ENCODE results near the gene POLD2.

POLD2 gene

GRCh38 chr7:44097064-44097932 lies 26.1 kb downstream of the POLD2 start:
- H3K4me3 ChIP-seq (ENCODE audit: low read length) = no peak overlapping the region
- TF ChIP-seq, protein P1, sequence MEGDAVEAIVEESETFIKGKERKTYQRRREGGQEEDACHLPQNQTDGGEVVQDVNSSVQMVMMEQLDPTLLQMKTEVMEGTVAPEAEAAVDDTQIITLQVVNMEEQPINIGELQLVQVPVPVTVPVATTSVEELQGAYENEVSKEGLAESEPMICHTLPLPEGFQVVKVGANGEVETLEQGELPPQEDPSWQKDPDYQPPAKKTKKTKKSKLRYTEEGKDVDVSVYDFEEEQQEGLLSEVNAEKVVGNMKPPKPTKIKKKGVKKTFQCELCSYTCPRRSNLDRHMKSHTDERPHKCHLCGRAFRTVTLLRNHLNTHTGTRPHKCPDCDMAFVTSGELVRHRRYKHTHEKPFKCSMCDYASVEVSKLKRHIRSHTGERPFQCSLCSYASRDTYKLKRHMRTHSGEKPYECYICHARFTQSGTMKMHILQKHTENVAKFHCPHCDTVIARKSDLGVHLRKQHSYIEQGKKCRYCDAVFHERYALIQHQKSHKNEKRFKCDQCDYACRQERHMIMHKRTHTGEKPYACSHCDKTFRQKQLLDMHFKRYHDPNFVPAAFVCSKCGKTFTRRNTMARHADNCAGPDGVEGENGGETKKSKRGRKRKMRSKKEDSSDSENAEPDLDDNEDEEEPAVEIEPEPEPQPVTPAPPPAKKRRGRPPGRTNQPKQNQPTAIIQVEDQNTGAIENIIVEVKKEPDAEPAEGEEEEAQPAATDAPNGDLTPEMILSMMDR (conservative IDR thresholded peaks at IDR 0.05; ENCODE audit: low read depth, low read length) = no peak
- no peak for DNase-seq (ENCODE audit: low read depth)

DNA sequence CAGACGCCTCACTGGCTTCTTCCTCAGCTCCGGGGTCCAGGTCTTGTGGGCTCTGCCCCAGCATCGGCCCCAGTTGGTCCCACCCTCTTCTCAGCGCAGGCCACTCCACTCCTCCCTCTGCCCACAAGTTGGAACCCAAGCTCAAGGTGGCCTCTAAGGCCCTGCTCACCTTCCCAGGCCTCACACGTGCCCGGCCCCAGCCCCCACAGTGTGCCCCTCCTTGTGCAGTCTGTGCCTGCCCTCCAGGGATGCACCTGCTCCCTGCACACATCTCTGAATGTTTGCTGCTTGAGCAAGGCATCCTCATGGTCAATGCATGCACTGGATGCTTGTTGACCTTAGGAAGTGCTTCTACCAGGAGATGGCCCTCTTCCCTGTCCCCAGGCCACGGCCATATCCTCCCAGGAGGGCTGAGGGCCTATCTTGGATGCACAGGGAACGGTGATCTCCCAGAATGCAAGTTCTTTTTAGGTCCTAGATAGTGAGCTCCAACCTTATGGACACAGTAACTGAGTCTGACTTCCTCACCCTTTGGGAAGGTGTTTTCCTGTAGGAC lies 26.9 kb downstream of the POLD2 start:
- DNase-seq (ENCODE audit: low read depth) = no peak
- no peak overlapping the region for H3K4me3 ChIP-seq (ENCODE audit: low read length)
- TF ChIP-seq, protein P1 (conservative IDR thresholded peaks at IDR 0.05; ENCODE audit: low read depth, low read length) = no peak

DNA sequence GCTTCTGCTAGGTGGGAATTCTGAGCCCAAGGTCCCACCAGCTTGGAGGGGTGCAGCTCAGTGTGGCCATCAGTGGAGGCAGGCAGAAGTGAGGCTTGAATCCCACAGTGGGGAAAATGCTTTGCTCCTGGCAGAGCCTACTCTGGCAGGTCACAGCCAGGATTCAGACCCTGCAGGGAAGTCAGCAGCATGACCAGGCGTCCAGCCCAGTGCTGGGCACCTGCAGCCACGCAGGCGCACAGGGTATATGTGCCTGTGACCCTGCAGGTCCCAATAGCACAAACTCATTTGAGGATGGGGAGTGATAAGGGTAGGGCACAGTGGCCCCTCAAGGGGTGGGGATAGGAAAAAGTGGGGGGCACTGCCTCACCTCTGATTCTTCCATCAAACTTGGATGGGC lies 27.6 kb downstream of the POLD2 start:
- H3K4me3 ChIP-seq (ENCODE audit: low read length) = no peak overlapping the region
- TF ChIP-seq, protein P1 (conservative IDR thresholded peaks at IDR 0.05; ENCODE audit: low read depth, low read length) = no peak
- no peak for DNase-seq (ENCODE audit: low read depth)

GRCh38 chr7:44094883-44095592 lies 28.3 kb downstream of the POLD2 start:
- DNase-seq (ENCODE audit: low read depth) = no peak

DNA sequence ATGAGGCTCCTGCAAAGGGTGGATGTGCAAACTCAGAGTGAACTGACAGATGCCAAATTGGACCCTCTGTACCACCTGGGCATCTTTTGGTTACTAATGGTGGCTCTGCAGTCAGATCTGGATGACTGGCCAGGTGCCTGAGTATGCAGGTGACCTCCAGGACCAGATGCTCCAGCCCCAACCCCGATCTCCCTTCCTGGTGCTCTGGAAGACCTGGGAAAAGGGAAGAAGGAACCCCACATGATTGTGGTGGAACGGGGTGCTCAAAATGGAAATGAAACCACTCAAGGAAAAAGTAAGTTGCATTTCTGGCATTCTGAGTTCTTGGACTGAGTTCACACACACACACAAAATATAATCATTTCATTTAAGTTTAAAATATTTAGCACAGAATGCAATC lies 29.0 kb downstream of the POLD2 start:
- TF ChIP-seq, protein P1 (conservative IDR thresholded peaks at IDR 0.05; ENCODE audit: low read depth, low read length) = no peak
- DNase-seq (ENCODE audit: low read depth) = no peak
- H3K4me3 ChIP-seq (ENCODE audit: low read length) = no peak overlapping the region

More at GRCh38 chr7:44094883-44095592, 28.3 kb downstream of the POLD2 start:
- TF ChIP-seq, protein P1 (conservative IDR thresholded peaks at IDR 0.05; ENCODE audit: low read depth, low read length) = no peak
- no peak overlapping the region for H3K4me3 ChIP-seq (ENCODE audit: low read length)

DNA sequence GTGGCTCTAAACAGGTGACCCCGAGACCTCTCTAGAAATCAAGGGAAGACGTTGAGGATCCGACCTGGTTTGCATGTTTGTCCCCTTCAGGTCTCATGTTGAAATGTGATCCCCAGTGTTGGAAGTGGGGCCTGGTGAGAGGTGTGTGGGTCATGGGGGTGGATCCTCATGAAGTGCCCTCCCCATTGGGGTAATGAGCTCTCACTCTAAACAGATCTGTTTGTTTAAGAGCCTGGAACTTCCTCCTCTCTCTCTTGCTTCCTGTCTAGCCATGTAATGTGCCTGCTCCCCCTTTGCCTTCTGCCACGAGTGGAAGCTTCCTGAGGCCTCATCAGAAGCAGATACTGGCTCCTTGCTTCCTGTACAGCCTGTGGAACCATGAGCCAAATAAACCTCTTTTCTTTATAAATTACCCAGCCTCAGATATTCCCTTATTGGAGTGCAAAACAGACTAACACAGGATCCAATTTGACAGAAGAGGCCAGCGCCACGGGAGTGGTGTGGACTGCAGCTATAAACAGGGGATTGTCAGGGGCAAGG lies 30.2 kb downstream of the POLD2 start:
- H3K4me3 ChIP-seq (ENCODE audit: low read length) = no peak overlapping the region
- no peak for DNase-seq (ENCODE audit: low read depth)

More for the DNA sequence above, 30.2 kb downstream of the POLD2 start:
- TF ChIP-seq, protein P1 (conservative IDR thresholded peaks at IDR 0.05; ENCODE audit: low read depth, low read length) = no peak

Data from retinal pigment epithelial cell (primary cell).